Activated CD8-positive, alpha-beta T cell treated with anti-CD3 and anti-CD28 coated beads for 36 hours (primary cell): ENCODE measurements around the gene NDUFA7. TPM values are rescaled to one million over a fixed set of nuclear protein-coding genes. Genes with fewer than 3 reads are reported as not detected.
"Not testable (repeated sequence)": the region's sequence is repeated elsewhere in the genome, so short reads cannot be mapped to it uniquely, and the experiment has no call there.

Source experiments
- ATAC-seq: fragments of 200-7000 bp; cut with Tn5 transposase; one replicate; pipeline ENCODE4 v1.10.0; 2021; ENCODE audit warnings: mild to moderate bottlenecking, moderate library complexity
- CTCF ChIA-PET: fragments of 350-600 bp; sonication (Branson Sonifier 250); formaldehyde crosslinking; loops from one replicate; lab custom pipeline; 2021; ENCODE audit warnings: antibody characterized with exemption; lab: Charles Lee
- POLR2A ChIA-PET: fragments of 350-600 bp; sonication (Branson Sonifier 250); formaldehyde crosslinking; loops from one replicate; lab custom pipeline; 2021; ENCODE audit warnings: antibody characterized with exemption; lab: Charles Lee
- DNase-seq: peaks from one replicate; pipeline ENCODE4 v3.0.0-alpha.2; 2020
- H3K27ac Mint-ChIP-seq: one replicate; pipeline ENCODE4 v1.8.0; 2021; ENCODE audit warnings: mild to moderate bottlenecking, mixed read lengths
- H3K27me3 Mint-ChIP-seq: one replicate; pipeline ENCODE4 v1.8.0; 2021; ENCODE audit warnings: mixed read lengths
- H3K36me3 Mint-ChIP-seq: one replicate; pipeline ENCODE4 v1.8.0; 2021; ENCODE audit warnings: low read depth, mixed read lengths
- H3K4me1 Mint-ChIP-seq: one replicate; pipeline ENCODE4 v1.8.0; 2021; ENCODE audit warnings: low read depth, mixed read lengths
- H3K4me3 Mint-ChIP-seq: one replicate; pipeline ENCODE4 v1.8.0; 2021; ENCODE audit warnings: mild to moderate bottlenecking, moderate library complexity, mixed read lengths
- H3K9me3 Mint-ChIP-seq: one replicate; pipeline ENCODE4 v1.8.0; 2021; ENCODE audit warnings: mixed read lengths
- intact Hi-C: fragments of 100-400 bp; cut with micrococcal nuclease; formaldehyde crosslinking; loops from one replicate; pipeline ENCODE4 v1.10.0; 2022
- total RNA-seq, 2 experiments: library from RNA; stranded (reverse); gene quantifications; one replicate each; pipeline ENCODE4 v1.2.3, GENCODE V29; 2021
- TF ChIP-seq, protein P1 (sequence below): fragments of 200-600 bp; IDR thresholded peaks from one replicate; pipeline ENCODE4 v1.8.0; 2022; ENCODE audit warnings: antibody characterized with exemption, mild to moderate bottlenecking

Gene NDUFA7
- total RNA-seq, 2 experiments from 2014 or later: 72.2 to 84.3 TPM

DNA sequence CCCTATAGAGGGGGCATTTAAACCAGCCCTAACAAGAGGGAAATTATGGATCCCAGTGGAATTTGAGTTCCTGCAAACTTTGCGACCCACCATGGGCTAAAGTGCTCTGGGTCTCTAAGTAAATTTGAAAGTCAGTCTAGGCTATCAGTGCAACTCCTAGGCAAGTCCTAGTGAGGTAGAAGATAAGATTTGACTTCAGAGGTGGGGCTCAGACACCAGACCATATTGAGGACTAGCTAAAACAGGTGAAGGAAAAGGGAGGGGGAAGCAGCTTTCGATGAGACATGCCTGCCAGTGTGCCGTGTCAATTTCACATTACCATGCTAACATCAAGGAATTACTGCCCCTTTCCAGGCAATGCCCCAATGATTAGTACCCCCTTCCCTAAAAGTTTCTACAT, 51.5 kb downstream of the NDUFA7 start:
- Mint-ChIP-seq H3K27me3 (no peaks in the 10 kb centered on the region), H3K27ac (peak overlapping the region; percentile 91), H3K36me3 (peaks cover 5% of the 10 kb centered on the region), H3K4me3 (peak overlapping the region; percentile 78), H3K9me3 (no peaks in the 10 kb centered on the region), H3K4me1 (peaks cover 13% of the 10 kb centered on the region)
- ChIA-PET POLR2A (interaction anchor here (0.7 to 1.8 kb wide), 6 partner anchors 13 to 349 kb away, joined by 3 to 5 read pairs (median 3); no protein-coding TSS in a partner anchor), CTCF (interaction anchor here (1.6 to 2.0 kb wide), 2 partner anchors 36 to 65 kb away, joined by 3 to 7 read pairs; no protein-coding TSS in a partner anchor)
- intact Hi-C loops: loop anchor here (5.0 kb wide), 1 partner anchor 38 kb away; the partner anchor contains the start of gene CD320
- no peak for ATAC-seq
- TF ChIP-seq, protein P1, sequence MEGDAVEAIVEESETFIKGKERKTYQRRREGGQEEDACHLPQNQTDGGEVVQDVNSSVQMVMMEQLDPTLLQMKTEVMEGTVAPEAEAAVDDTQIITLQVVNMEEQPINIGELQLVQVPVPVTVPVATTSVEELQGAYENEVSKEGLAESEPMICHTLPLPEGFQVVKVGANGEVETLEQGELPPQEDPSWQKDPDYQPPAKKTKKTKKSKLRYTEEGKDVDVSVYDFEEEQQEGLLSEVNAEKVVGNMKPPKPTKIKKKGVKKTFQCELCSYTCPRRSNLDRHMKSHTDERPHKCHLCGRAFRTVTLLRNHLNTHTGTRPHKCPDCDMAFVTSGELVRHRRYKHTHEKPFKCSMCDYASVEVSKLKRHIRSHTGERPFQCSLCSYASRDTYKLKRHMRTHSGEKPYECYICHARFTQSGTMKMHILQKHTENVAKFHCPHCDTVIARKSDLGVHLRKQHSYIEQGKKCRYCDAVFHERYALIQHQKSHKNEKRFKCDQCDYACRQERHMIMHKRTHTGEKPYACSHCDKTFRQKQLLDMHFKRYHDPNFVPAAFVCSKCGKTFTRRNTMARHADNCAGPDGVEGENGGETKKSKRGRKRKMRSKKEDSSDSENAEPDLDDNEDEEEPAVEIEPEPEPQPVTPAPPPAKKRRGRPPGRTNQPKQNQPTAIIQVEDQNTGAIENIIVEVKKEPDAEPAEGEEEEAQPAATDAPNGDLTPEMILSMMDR: no peak
- no peak for DNase-seq

DNA sequence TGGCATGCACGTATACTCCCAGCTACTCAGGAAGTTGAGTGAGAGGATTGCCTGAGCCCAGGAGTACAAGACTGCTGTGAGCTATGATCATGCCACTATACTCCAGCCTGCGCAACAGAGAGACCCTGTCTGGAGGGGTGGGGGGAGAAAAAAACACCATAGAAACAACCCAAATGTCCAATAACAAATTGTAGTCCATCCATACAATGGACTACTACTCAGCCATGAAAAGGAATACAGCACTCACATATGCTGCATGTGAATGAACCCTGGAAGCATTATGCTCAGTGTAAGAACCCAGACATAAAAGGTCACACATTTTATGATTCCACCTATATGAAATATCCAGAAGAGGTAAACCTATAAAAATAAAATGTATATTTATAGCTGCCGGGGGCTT, 55.3 kb downstream of the NDUFA7 start:
- H3K4me3 Mint-ChIP-seq: no peak overlapping the region
- CTCF ChIA-PET: no interaction called here

DNA sequence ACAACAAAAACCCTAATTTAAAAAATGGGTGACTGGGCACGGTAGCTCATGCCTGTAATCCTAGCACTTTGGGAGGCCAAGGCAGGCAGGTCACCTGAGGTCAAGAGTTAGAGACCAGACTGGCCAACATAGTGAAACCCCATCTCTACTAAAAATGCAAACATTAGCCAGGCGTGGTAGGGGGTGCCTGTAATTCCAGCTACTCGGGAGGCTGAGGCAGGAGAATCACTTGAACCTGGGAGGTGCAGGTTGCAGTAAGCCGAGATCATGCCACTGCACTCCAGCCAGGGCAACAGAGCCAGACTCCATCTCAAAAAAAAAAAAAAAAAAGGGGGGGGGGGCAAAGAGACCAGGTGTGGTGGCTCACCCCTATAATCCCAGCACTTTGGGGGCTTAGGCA, 56.9 kb downstream of the NDUFA7 start:
- peaks cover 15% of the 10 kb centered on the region for H3K4me1 Mint-ChIP-seq
- ChIA-PET POLR2A (interaction anchor here (0.7 kb wide), 1 partner anchor 11 kb away, joined by 3 read pairs; no protein-coding TSS in a partner anchor), CTCF (interaction anchor here (0.8 kb wide), 1 partner anchor 11 kb away, joined by 3 read pairs; no protein-coding TSS in a partner anchor)
- H3K27me3 Mint-ChIP-seq, ATAC-seq, H3K27ac Mint-ChIP-seq, H3K9me3 Mint-ChIP-seq, H3K36me3 Mint-ChIP-seq, DNase-seq, intact Hi-C loops, H3K4me3 Mint-ChIP-seq: not testable (repeated sequence)

More for the DNA sequence above, 55.3 kb downstream of the NDUFA7 start:
- H3K36me3 Mint-ChIP-seq: peaks cover 5% of the 10 kb centered on the region
- H3K27ac Mint-ChIP-seq: no peak overlapping the region
- no peak for DNase-seq
- POLR2A ChIA-PET: interaction anchor here (1.2 kb wide), 1 partner anchor 44 kb away, joined by 4 read pairs; no protein-coding TSS in a partner anchor
- H3K4me1 Mint-ChIP-seq: peaks cover 13% of the 10 kb centered on the region
- no peaks in the 10 kb centered on the region for H3K9me3 Mint-ChIP-seq
- ATAC-seq: no peak
- TF ChIP-seq, protein P1: no peak
- intact Hi-C loops: loop anchor here (5.0 kb wide), 1 partner anchor 41 kb away; the partner anchor contains the start of gene CD320
- H3K27me3 Mint-ChIP-seq: no peaks in the 10 kb centered on the region

DNA sequence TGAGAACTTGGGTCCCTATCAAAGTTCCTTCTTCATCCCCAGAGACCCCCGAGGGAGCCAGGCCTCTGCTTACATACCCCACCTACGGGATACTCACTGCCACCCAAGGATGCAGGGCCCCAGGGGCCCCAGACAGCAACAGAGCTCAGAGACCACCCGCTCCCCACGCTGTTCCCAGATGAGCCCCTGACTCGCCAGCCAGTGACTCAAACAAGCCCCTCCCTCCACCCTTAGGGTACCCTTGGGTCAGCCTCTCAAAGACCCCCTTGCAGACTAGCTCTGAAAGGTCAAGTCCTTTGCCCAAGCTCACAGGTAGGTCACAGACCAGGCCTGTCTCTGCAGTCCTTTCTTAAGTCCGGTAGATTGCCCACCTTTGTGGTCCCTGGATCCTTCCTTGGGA, 58.7 kb downstream of the NDUFA7 start:
- TF ChIP-seq, protein P1: no peak
- no peak overlapping the region for H3K4me3 Mint-ChIP-seq
- no peak for DNase-seq
- ATAC-seq: no peak
- H3K36me3 Mint-ChIP-seq: peaks cover 8% of the 10 kb centered on the region
- H3K27me3 Mint-ChIP-seq: no peaks in the 10 kb centered on the region
- no peaks in the 10 kb centered on the region for H3K9me3 Mint-ChIP-seq
- intact Hi-C loops: no loop called here
- CTCF ChIA-PET: interaction anchor here (1.1 kb wide), 1 partner anchor 9 kb away, joined by 3 read pairs; no protein-coding TSS in a partner anchor
- H3K27ac Mint-ChIP-seq: no peak overlapping the region
- peaks cover 15% of the 10 kb centered on the region for H3K4me1 Mint-ChIP-seq
- POLR2A ChIA-PET: interaction anchor here (0.7 kb wide), 1 partner anchor 23 kb away, joined by 3 read pairs; no protein-coding TSS in a partner anchor

DNA sequence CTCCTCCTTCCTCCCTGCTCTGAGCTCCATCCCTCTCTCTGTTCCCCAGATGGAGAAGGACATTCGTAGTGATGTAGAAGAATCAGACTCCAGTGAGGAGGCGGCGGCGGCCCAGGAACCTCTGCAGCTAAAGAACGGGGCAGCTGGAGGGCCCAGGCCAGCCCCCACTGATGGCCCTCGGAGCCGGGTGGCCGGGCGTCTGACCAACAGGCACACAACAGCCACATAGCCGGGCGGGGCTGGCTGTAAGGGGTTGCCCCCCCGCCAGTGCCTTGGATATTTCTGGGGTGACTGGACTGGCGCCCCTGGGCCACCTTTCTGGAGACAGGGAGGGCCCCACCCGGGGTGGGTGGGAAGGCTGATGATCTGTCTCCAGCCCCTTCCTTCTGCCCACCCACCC, 59.3 kb downstream of the NDUFA7 start:
- peaks cover 19% of the 10 kb centered on the region for H3K4me1 Mint-ChIP-seq
- no peaks in the 10 kb centered on the region for H3K9me3 Mint-ChIP-seq
- CTCF ChIA-PET: interaction anchor here (1.1 kb wide), 1 partner anchor 10 kb away, joined by 4 read pairs; no protein-coding TSS in a partner anchor
- POLR2A ChIA-PET: interaction anchor here (0.7 kb wide), 1 partner anchor 22 kb away, joined by 3 read pairs; no protein-coding TSS in a partner anchor
- intact Hi-C loops: no loop called here
- ATAC-seq: no peak
- H3K36me3 Mint-ChIP-seq: peaks cover 10% of the 10 kb centered on the region
- TF ChIP-seq, protein P1: no peak
- H3K4me3 Mint-ChIP-seq: no peak overlapping the region
- no peaks in the 10 kb centered on the region for H3K27me3 Mint-ChIP-seq
- no peak overlapping the region for H3K27ac Mint-ChIP-seq
- no peak for DNase-seq
